WTC11 (cell line): ENCODE measurements around the gene TPST2.

Source experiments
- ATF2 ChIP-seq: sonication (generic); formaldehyde crosslinking; IDR thresholded peaks from 2 replicates; pipeline ENCODE4 v1.8.1; 2022; ENCODE audit warnings: low read depth, missing genetic modification reagents, borderline replicate concordance
- CREB1 ChIP-seq: sonication (generic); formaldehyde crosslinking; IDR thresholded peaks from 2 replicates; pipeline ENCODE4 v1.8.0; 2023; ENCODE audit warnings: mild to moderate bottlenecking, missing genetic modification reagents
- CTCF ChIP-seq: fragments of 200-600 bp; IDR thresholded peaks from 2 replicates; pipeline ENCODE4 v1.8.0; 2022; ENCODE audit warnings: antibody characterized with exemption
- FOXK1 ChIP-seq: sonication (generic); formaldehyde crosslinking; IDR thresholded peaks from 2 replicates; pipeline ENCODE4 v1.8.0; 2022; ENCODE audit warnings: mild to moderate bottlenecking, moderate library complexity, missing genetic modification reagents
- MAX ChIP-seq: sonication (generic); formaldehyde crosslinking; IDR thresholded peaks from 2 replicates; pipeline ENCODE4 v1.8.0; 2022; ENCODE audit warnings: mild to moderate bottlenecking, missing genetic modification reagents
- NFYB ChIP-seq: sonication (generic); formaldehyde crosslinking; conservative IDR thresholded peaks from 2 replicates; pipeline ENCODE4 v1.8.0; 2022; ENCODE audit warnings: low read depth, missing genetic modification reagents
- PRRX2 ChIP-seq: fragments of 250-450 bp; sonication (Bioruptor Pico); IDR thresholded peaks from 2 replicates; pipeline ENCODE4 v1.8.0; 2021; ENCODE audit warnings: mild to moderate bottlenecking
- ZNF138 ChIP-seq: sonication (generic); formaldehyde crosslinking; conservative IDR thresholded peaks from 2 replicates; pipeline ENCODE4 v1.8.1; 2022; ENCODE audit warnings: mild to moderate bottlenecking, moderate library complexity, missing genetic modification reagents
- ZNF396 ChIP-seq: fragments of 250-450 bp; sonication (Bioruptor Pico); IDR thresholded peaks from 2 replicates; pipeline ENCODE4 v1.8.0; 2021; ENCODE audit warnings: mild to moderate bottlenecking, moderate library complexity, borderline replicate concordance
- TF ChIP-seq, protein P1 (sequence below): sonication (generic); formaldehyde crosslinking; conservative IDR thresholded peaks from 2 replicates; pipeline ENCODE4 v1.8.1; 2022; ENCODE audit warnings: mild to moderate bottlenecking, missing genetic modification reagents
- TF ChIP-seq, protein P2 (sequence below): sonication (generic); formaldehyde crosslinking; conservative IDR thresholded peaks from 2 replicates; pipeline ENCODE4 v1.8.1; 2023; ENCODE audit warnings: mild to moderate bottlenecking, low read depth, missing genetic modification reagents, moderate library complexity
- TF ChIP-seq, protein P3 (sequence below): sonication (generic); formaldehyde crosslinking; IDR thresholded peaks from 2 replicates; pipeline ENCODE4 v1.8.0; 2023; ENCODE audit warnings: missing genetic modification reagents
- TF ChIP-seq, protein P4 (sequence below): sonication (generic); formaldehyde crosslinking; IDR thresholded peaks from 2 replicates; pipeline ENCODE4 v1.8.1; 2023; ENCODE audit warnings: mild to moderate bottlenecking, moderate library complexity, missing genetic modification reagents

GRCh38 chr22:26612652-26613051 is 22.7 kb upstream of the TPST2 start:
- TF ChIP-seq CTCF (no peak), NFYB (no peak), FOXK1 (CRISPR knock-in tag) (no peak), MAX (CRISPR knock-in tag) (no peak), ZNF138 (no peak), ATF2 (CRISPR knock-in tag) (no peak), CREB1 (CRISPR knock-in tag) (no peak), ZNF396 (CRISPR knock-in tag) (no peak), PRRX2 (CRISPR knock-in tag) (no peak)
- TF ChIP-seq, protein P1, sequence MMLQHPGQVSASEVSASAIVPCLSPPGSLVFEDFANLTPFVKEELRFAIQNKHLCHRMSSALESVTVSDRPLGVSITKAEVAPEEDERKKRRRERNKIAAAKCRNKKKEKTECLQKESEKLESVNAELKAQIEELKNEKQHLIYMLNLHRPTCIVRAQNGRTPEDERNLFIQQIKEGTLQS, result no peak
- TF ChIP-seq, protein P2, sequence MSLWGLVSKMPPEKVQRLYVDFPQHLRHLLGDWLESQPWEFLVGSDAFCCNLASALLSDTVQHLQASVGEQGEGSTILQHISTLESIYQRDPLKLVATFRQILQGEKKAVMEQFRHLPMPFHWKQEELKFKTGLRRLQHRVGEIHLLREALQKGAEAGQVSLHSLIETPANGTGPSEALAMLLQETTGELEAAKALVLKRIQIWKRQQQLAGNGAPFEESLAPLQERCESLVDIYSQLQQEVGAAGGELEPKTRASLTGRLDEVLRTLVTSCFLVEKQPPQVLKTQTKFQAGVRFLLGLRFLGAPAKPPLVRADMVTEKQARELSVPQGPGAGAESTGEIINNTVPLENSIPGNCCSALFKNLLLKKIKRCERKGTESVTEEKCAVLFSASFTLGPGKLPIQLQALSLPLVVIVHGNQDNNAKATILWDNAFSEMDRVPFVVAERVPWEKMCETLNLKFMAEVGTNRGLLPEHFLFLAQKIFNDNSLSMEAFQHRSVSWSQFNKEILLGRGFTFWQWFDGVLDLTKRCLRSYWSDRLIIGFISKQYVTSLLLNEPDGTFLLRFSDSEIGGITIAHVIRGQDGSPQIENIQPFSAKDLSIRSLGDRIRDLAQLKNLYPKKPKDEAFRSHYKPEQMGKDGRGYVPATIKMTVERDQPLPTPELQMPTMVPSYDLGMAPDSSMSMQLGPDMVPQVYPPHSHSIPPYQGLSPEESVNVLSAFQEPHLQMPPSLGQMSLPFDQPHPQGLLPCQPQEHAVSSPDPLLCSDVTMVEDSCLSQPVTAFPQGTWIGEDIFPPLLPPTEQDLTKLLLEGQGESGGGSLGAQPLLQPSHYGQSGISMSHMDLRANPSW (CRISPR knock-in tag), result no peak
- TF ChIP-seq, protein P3, sequence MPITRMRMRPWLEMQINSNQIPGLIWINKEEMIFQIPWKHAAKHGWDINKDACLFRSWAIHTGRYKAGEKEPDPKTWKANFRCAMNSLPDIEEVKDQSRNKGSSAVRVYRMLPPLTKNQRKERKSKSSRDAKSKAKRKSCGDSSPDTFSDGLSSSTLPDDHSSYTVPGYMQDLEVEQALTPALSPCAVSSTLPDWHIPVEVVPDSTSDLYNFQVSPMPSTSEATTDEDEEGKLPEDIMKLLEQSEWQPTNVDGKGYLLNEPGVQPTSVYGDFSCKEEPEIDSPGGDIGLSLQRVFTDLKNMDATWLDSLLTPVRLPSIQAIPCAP (CRISPR knock-in tag), result no peak
- TF ChIP-seq, protein P4, sequence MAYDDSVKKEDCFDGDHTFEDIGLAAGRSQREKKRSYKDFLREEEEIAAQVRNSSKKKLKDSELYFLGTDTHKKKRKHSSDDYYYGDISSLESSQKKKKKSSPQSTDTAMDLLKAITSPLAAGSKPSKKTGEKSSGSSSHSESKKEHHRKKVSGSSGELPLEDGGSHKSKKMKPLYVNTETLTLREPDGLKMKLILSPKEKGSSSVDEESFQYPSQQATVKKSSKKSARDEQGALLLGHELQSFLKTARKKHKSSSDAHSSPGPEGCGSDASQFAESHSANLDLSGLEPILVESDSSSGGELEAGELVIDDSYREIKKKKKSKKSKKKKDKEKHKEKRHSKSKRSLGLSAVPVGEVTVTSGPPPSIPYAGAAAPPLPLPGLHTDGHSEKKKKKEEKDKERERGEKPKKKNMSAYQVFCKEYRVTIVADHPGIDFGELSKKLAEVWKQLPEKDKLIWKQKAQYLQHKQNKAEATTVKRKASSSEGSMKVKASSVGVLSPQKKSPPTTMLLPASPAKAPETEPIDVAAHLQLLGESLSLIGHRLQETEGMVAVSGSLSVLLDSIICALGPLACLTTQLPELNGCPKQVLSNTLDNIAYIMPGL (CRISPR knock-in tag), result no peak
